ENCODE data around the gene DISC1.

Gene DISC1

DNA sequence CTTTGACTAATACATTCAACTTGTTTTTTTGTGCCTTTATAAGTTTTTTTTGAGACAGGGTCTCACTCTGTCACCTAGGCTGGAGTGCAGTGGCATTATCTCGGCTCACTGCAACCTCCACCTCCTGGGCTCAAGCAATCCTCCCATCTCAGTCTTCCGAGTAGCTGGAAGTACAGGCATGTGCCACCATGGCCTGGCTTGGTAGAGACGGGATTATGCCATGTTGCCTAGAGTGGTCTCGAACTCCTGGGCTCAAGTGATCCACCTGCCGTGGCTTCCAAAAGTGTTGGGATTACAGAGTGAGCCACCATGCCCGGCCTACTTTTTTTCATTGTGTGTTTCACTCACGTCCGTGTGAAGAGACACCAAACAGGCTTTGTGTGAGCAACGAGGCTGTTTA, 202.7 kb downstream of the DISC1 start:
- no peaks in the 10 kb centered on the region for H3K27me3 ChIP-seq (ENCODE audit: control insufficient read depth in 5 of 5, insufficient read depth in 4 of 5, low read length in 5 of 5)
- H3K4me1 ChIP-seq (ENCODE audit: control insufficient read depth in 5 of 5, insufficient read depth in 5 of 5, low read length in 5 of 5): no peaks in the 10 kb centered on the region
- no peak overlapping the region for H3K4me3 ChIP-seq (ENCODE audit: low read depth in 1 of 5, low read length in 5 of 5)
- no peaks in the 10 kb centered on the region for H3K36me3 ChIP-seq (ENCODE audit: control insufficient read depth in 5 of 5, insufficient read depth in 5 of 5, low read length in 5 of 5)
- no peak overlapping the region for H3K27ac ChIP-seq (ENCODE audit: low read depth, low read length)
- no peaks in the 10 kb centered on the region for H3K9me3 ChIP-seq (ENCODE audit: control insufficient read depth in 5 of 5, low read length in 5 of 5)
- no peak overlapping the region for H3K9ac ChIP-seq (ENCODE audit: low read length in 5 of 5)

DNA sequence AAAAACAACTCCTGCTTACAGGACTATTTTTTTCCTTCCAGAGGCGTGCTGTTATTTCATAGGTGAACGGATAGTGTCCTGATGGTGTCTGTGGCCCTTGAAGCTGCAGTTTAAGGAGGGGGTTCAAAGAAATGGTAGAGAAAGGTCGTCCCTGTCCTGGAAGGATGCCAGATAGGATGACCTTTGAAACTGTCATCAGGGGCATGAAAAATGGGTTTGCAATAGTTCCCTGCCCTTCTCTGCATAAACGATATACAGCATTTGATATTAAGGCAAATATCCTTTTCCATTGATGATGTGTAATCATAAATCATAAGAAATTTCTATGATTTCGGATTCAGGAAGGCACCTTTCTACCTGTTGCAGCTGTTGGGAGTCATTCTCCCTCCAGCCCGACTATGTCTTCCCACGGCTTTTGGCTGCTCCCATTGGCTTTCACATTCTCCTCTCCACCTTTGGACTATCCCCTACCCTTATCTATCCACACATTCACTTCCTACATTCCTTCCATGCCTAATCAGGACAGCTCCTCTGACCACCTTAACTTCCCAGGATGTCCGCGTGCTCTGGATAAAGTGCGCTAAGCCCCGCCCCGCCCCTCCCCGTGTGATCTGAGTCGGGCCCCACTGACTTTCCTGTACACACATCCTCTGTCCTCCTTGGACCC, 209.8 kb downstream of the DISC1 start:
- H3K27ac ChIP-seq (ENCODE audit: low read depth, low read length): no peak overlapping the region
- no peaks in the 10 kb centered on the region for H3K27me3 ChIP-seq (ENCODE audit: control insufficient read depth in 5 of 5, insufficient read depth in 4 of 5, low read length in 5 of 5)
- H3K9ac ChIP-seq (ENCODE audit: low read length in 5 of 5): no peak overlapping the region
- no peaks in the 10 kb centered on the region for H3K9me3 ChIP-seq (ENCODE audit: control insufficient read depth in 5 of 5, low read length in 5 of 5)
- H3K4me1 ChIP-seq (ENCODE audit: control insufficient read depth in 5 of 5, insufficient read depth in 5 of 5, low read length in 5 of 5): no peaks in the 10 kb centered on the region
- no peaks in the 10 kb centered on the region for H3K36me3 ChIP-seq (ENCODE audit: control insufficient read depth in 5 of 5, insufficient read depth in 5 of 5, low read length in 5 of 5)
- H3K4me3 ChIP-seq (ENCODE audit: low read depth in 1 of 5, low read length in 5 of 5): no peak overlapping the region

DNA sequence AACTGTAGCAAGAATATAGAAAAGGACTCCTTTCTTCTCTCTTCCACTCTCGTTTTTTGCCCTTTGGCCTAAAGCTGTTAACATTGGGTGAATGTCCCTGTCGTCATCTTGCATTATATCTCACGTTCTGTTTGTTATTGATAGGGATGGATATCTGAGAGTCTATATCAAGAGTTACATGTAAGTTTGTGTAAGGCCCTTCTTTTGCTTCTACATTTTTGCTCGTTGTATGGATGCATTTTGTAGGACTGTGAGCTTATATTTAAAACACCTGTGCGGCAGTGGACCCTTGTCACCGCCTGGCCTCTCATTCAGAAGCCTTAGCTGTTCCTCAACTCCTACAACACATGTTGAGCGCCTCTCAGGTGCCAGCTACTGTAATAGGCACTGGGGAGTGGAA, 211.9 kb downstream of the DISC1 start:
- H3K4me1 ChIP-seq (ENCODE audit: control insufficient read depth in 5 of 5, insufficient read depth in 5 of 5, low read length in 5 of 5): no peaks in the 10 kb centered on the region
- no peaks in the 10 kb centered on the region for H3K27me3 ChIP-seq (ENCODE audit: control insufficient read depth in 5 of 5, insufficient read depth in 4 of 5, low read length in 5 of 5)
- H3K36me3 ChIP-seq (ENCODE audit: control insufficient read depth in 5 of 5, insufficient read depth in 5 of 5, low read length in 5 of 5): no peaks in the 10 kb centered on the region
- no peaks in the 10 kb centered on the region for H3K9me3 ChIP-seq (ENCODE audit: control insufficient read depth in 5 of 5, low read length in 5 of 5)
- no peak overlapping the region for H3K27ac ChIP-seq (ENCODE audit: low read depth, low read length)
- no peak overlapping the region for H3K9ac ChIP-seq (ENCODE audit: low read length in 5 of 5)
- H3K4me3 ChIP-seq (ENCODE audit: low read depth in 1 of 5, low read length in 5 of 5): no peak overlapping the region

DNA sequence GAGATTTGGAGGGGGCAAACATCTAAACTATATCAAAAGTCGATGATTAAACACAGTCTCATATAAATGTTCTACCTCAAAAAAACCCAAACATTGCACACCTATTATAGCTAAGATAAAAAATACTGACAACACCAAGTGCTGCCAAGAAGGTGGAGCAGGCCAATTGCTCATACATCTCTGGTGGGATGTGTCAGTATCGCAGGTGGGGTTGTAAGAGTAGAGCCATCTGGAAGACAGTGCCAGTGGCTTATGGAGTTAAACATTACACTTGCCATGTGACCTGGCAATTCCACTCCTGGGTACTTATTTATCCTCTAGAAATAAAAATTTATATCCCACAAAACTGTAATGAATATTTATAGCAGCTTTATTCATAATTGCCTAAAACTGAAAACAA, 213.4 kb downstream of the DISC1 start:
- no peaks in the 10 kb centered on the region for H3K27me3 ChIP-seq (ENCODE audit: control insufficient read depth in 5 of 5, insufficient read depth in 4 of 5, low read length in 5 of 5)
- H3K4me1 ChIP-seq (ENCODE audit: control insufficient read depth in 5 of 5, insufficient read depth in 5 of 5, low read length in 5 of 5): no peaks in the 10 kb centered on the region
- no peak overlapping the region for H3K4me3 ChIP-seq (ENCODE audit: low read depth in 1 of 5, low read length in 5 of 5)
- H3K9ac ChIP-seq (ENCODE audit: low read length in 5 of 5): no peak overlapping the region
- no peaks in the 10 kb centered on the region for H3K36me3 ChIP-seq (ENCODE audit: control insufficient read depth in 5 of 5, insufficient read depth in 5 of 5, low read length in 5 of 5)
- H3K27ac ChIP-seq (ENCODE audit: low read depth, low read length): no peak overlapping the region
- H3K9me3 ChIP-seq (ENCODE audit: control insufficient read depth in 5 of 5, low read length in 5 of 5): no peaks in the 10 kb centered on the region

DNA sequence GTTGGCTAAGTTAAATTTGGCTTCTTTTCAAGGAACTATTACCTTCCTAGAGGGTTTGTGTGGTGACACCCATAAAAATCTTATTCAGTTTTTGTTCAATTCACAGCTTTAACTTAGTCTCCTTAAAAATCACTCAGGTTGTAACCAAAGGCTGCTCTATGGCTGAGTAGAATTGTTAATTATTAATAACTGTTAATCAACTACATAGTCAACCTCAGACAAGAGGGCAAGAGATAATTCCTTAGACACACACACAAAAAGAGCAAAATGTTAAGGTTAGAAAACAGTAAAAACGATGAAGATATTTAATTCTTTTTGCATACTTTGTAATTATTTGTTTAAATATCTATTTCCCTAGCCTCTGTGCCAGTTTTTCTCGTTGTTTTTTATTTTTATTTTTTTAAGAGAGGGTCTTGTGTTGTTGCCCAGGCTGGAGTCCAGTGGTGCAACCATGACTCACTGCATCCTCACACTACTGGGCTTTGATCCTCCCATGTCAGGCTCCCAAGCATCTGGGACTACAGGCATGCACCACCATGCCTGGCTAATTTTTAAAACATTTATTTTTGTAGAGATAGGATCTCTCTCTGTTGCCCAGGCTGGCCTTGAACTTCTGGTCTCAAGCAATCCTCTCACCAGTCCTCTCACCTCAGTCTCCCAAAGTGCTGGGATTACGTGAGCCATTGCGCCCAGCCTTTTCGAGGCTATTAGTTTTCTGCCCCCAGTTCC, 215.2 kb downstream of the DISC1 start:
- Histone ChIP-seq H3K4me1 (ENCODE audit: control insufficient read depth in 5 of 5, insufficient read depth in 5 of 5, low read length in 5 of 5) (peaks cover 0 to 1% (median 0%) of the 10 kb centered on the region in 5 donors), H3K36me3 (ENCODE audit: control insufficient read depth in 5 of 5, insufficient read depth in 5 of 5, low read length in 5 of 5) (no peaks in the 10 kb centered on the region), H3K9ac (ENCODE audit: low read length in 5 of 5) (no peak overlapping the region), H3K27ac (ENCODE audit: low read depth, low read length) (no peak overlapping the region), H3K4me3 (ENCODE audit: low read depth in 1 of 5, low read length in 5 of 5) (no peak overlapping the region), H3K27me3 (ENCODE audit: control insufficient read depth in 5 of 5, insufficient read depth in 4 of 5, low read length in 5 of 5) (peaks cover 0 to 2% (median 0%) of the 10 kb centered on the region in 5 donors), H3K9me3 (ENCODE audit: control insufficient read depth in 5 of 5, low read length in 5 of 5) (no peaks in the 10 kb centered on the region)

DNA sequence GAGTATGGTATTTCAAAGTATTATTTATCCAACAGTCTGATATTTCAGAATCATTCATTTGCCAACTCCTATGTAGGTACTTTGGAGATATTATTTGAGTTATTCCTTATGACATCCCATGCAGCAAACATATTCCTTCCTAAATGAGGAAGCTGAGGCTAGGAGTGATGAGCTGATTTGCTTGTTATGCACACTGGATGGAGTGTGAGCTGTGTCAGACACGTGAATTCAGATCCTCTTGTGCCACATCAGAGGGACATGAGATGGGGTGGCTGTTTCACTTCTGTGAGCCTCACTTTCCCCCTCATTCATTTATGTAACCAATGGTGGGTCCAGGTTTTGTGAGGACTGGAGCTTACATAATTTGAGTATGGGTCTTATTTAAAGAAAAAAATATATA, 215.9 kb downstream of the DISC1 start:
- no peaks in the 10 kb centered on the region for H3K9me3 ChIP-seq (ENCODE audit: control insufficient read depth in 5 of 5, low read length in 5 of 5)
- H3K36me3 ChIP-seq (ENCODE audit: control insufficient read depth in 5 of 5, insufficient read depth in 5 of 5, low read length in 5 of 5): no peaks in the 10 kb centered on the region
- no peak overlapping the region for H3K4me3 ChIP-seq (ENCODE audit: low read depth in 1 of 5, low read length in 5 of 5)
- no peak overlapping the region for H3K9ac ChIP-seq (ENCODE audit: low read length in 5 of 5)
- no peak overlapping the region for H3K27ac ChIP-seq (ENCODE audit: low read depth, low read length)
- peaks cover 0 to 2% (median 0%) of the 10 kb centered on the region in 5 donors for H3K27me3 ChIP-seq (ENCODE audit: control insufficient read depth in 5 of 5, insufficient read depth in 4 of 5, low read length in 5 of 5)
- peaks cover 0 to 1% (median 0%) of the 10 kb centered on the region in 5 donors for H3K4me1 ChIP-seq (ENCODE audit: control insufficient read depth in 5 of 5, insufficient read depth in 5 of 5, low read length in 5 of 5)

DNA sequence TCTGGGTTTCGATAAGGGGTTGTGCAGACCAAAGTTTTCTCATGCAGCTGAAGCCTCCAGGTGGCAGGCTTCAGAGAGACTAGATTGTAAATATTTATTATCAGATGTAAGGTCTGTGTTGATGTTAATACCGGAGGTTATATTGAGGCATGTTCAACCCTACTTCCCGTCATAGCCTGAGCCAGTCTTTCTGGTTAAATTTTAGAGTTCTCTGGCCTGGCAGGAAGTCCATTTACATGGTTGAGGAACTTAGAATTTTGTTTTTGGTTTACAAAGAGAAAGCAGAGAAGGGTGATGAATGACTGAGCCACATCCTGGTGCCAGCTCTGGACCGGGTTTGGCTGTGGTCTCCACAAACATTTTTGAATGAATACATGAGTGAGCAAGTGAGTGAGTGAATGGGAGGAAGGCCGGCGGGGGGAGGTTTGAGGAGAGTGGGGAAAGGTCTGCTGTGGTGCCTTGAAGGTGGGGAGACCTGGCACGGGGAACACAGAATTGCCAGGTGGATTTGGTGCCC, 218.5 kb downstream of the DISC1 start:
- H3K27me3 ChIP-seq (ENCODE audit: control insufficient read depth in 5 of 5, insufficient read depth in 4 of 5, low read length in 5 of 5): peaks cover 0 to 2% (median 0%) of the 10 kb centered on the region in 5 donors
- H3K9ac ChIP-seq (ENCODE audit: low read length in 5 of 5): no peak overlapping the region
- H3K27ac ChIP-seq (ENCODE audit: low read depth, low read length): no peak overlapping the region
- peaks cover 0 to 1% (median 0%) of the 10 kb centered on the region in 5 donors for H3K4me1 ChIP-seq (ENCODE audit: control insufficient read depth in 5 of 5, insufficient read depth in 5 of 5, low read length in 5 of 5)
- no peaks in the 10 kb centered on the region for H3K9me3 ChIP-seq (ENCODE audit: control insufficient read depth in 5 of 5, low read length in 5 of 5)
- no peak overlapping the region for H3K4me3 ChIP-seq (ENCODE audit: low read depth in 1 of 5, low read length in 5 of 5)
- H3K36me3 ChIP-seq (ENCODE audit: control insufficient read depth in 5 of 5, insufficient read depth in 5 of 5, low read length in 5 of 5): no peaks in the 10 kb centered on the region

DNA sequence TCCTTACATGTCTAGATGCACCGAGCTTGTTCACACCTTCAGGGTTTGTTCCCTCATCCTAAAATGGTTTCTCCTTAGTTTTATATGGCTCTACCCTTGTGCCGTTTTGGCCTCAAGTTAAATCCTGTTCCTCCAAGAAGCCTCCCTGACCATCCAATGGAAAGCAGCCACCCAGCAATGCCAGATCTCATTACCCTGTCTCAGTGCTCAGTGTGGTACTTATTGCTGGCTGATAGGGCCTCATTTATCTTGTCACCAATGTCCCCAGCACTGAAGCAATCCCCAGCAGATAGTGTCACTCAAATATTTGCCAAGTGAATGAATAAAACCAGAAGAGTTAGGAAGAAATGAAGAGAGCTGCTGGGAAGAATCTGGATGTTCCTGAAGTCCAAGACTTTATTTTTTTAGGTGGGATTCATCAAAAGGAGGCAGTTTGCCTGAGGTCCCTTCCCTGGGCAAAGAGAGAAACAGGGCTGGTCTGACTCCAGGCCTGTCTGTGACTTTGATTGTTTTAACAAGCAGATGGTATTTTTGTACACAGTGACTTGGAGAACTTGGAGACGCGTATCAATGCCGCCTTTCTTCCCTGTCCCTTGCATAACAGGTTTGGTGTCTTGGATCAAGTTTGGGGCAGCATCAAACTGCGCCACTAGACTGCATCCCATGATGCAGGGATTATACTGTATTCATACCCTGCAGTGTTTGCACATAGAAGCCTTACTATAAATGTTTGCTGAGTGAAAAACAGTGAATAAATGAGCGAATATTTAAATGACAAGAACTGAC, 221.2 kb downstream of the DISC1 start:
- Histone ChIP-seq H3K4me1 (ENCODE audit: control insufficient read depth in 5 of 5, insufficient read depth in 5 of 5, low read length in 5 of 5) (peaks cover 0 to 1% (median 0%) of the 10 kb centered on the region in 5 donors), H3K4me3 (ENCODE audit: low read depth in 1 of 5, low read length in 5 of 5) (no peak overlapping the region), H3K9me3 (ENCODE audit: control insufficient read depth in 5 of 5, low read length in 5 of 5) (no peaks in the 10 kb centered on the region), H3K27me3 (ENCODE audit: control insufficient read depth in 5 of 5, insufficient read depth in 4 of 5, low read length in 5 of 5) (peaks cover 0 to 2% (median 0%) of the 10 kb centered on the region in 5 donors), H3K9ac (ENCODE audit: low read length in 5 of 5) (no peak overlapping the region), H3K36me3 (ENCODE audit: control insufficient read depth in 5 of 5, insufficient read depth in 5 of 5, low read length in 5 of 5) (no peaks in the 10 kb centered on the region), H3K27ac (ENCODE audit: low read depth, low read length) (no peak overlapping the region)

DNA sequence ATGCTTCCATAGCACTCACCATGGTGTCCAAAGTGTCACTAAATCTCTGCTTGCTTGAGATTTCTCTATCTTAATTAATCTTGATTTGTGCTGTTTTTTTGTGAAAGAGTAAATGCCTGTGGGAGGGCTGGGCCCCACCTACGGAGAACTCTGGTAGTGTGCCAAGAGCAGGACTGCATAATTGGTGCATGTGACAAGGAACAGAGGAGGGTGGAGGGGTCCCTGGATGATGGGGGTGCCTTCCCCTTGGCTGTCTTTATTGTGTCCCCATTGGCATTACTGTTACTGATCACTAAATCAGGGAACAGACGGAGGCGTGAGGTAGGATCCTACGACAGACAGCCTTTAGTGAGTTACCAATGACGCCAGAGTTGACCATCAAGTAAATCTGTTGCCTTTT, 223.4 kb downstream of the DISC1 start:
- Histone ChIP-seq H3K4me3 (ENCODE audit: low read depth in 1 of 5, low read length in 5 of 5) (no peak overlapping the region), H3K9ac (ENCODE audit: low read length in 5 of 5) (no peak overlapping the region), H3K36me3 (ENCODE audit: control insufficient read depth in 5 of 5, insufficient read depth in 5 of 5, low read length in 5 of 5) (no peaks in the 10 kb centered on the region), H3K27ac (ENCODE audit: low read depth, low read length) (no peak overlapping the region), H3K9me3 (ENCODE audit: control insufficient read depth in 5 of 5, low read length in 5 of 5) (no peaks in the 10 kb centered on the region), H3K27me3 (ENCODE audit: control insufficient read depth in 5 of 5, insufficient read depth in 4 of 5, low read length in 5 of 5) (peaks cover 0 to 2% (median 0%) of the 10 kb centered on the region in 5 donors), H3K4me1 (ENCODE audit: control insufficient read depth in 5 of 5, insufficient read depth in 5 of 5, low read length in 5 of 5) (peaks cover 0 to 1% (median 0%) of the 10 kb centered on the region in 5 donors)

DNA sequence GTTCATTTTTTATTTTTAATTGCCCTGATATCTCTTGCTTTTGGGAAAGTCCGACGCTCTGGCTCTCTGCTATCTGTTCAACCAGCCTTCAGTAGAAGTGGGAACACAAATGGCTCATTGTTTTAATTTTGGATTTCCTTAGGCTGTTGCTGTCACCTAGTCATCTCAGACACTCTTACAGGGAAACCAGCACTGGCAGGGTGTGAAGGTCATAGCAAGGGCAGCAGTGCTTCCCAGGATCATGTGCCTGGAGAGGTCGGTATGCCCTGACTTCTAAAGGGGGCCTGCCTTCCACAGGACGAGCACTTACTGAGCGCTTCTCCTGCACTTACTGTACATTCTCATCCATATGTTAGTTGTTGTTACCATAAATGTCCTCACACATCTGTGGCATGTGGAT, 224.2 kb downstream of the DISC1 start:
- Histone ChIP-seq H3K9me3 (ENCODE audit: control insufficient read depth in 5 of 5, low read length in 5 of 5) (no peaks in the 10 kb centered on the region), H3K4me3 (ENCODE audit: low read depth in 1 of 5, low read length in 5 of 5) (no peak overlapping the region), H3K27me3 (ENCODE audit: control insufficient read depth in 5 of 5, insufficient read depth in 4 of 5, low read length in 5 of 5) (no peaks in the 10 kb centered on the region), H3K4me1 (ENCODE audit: control insufficient read depth in 5 of 5, insufficient read depth in 5 of 5, low read length in 5 of 5) (no peaks in the 10 kb centered on the region), H3K27ac (ENCODE audit: low read depth, low read length) (no peak overlapping the region), H3K9ac (ENCODE audit: low read length in 5 of 5) (no peak overlapping the region), H3K36me3 (ENCODE audit: control insufficient read depth in 5 of 5, insufficient read depth in 5 of 5, low read length in 5 of 5) (no peaks in the 10 kb centered on the region)

All from subcutaneous abdominal adipose tissue (tissue), 5 donors.